ENCODE measurements around the gene NUP98. TPM values are rescaled to one million over a fixed set of nuclear protein-coding genes. Genes with fewer than 3 reads are reported as not detected.

NUP98 gene
- total and polyA plus RNA-seq, 2 donors (not counting 3 experiments of a cell fraction or from before 2014, with no cell fraction given), result 92.7 to 169 TPM

DNA sequence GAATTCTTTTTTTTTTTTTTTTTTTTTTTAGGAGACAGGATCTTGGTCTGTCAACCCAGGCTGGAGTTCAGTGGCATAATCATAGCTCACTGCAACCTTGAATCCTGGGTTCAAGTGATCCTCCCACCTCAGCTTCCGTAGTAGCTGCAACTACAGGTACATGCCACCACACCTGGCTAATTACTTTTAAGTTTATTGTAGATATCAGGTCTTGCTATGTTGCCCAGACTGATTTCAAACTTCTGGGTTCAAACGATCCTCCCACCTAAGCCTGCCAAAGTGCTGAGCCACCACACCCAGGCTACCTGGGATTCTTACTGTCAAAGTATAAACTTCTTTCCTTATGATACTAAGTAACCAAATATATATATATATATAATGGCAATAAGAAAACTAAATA, 75.3 kb downstream of the NUP98 start:
- Histone ChIP-seq H3K9me1 (replicated peaks; ENCODE audit: control insufficient read depth, extremely low read depth, insufficient read depth, low read length) (no peaks in the 10 kb centered on the region), H3K4me3 (replicated peaks in 1 of 3; ENCODE audit: insufficient read depth in 1 of 3, low read depth in 1 of 3, low read length in 3 of 3) (no peak overlapping the region), H3K79me2 (ENCODE audit: control insufficient read depth, insufficient read depth, low read length) (no peaks in the 10 kb centered on the region), H4K20me1 (replicated peaks; ENCODE audit: control insufficient read depth, extremely low read depth, insufficient read depth, low read length) (no peaks in the 10 kb centered on the region), H3K27me3 (ENCODE audit: control insufficient read depth in 2 of 2, insufficient read depth in 2 of 2, low read length in 2 of 2) (no peaks in the 10 kb centered on the region), H3K27ac (ENCODE audit: insufficient read depth, low read depth, low read length) (no peak overlapping the region), H3K4me1 (ENCODE audit: control insufficient read depth, extremely low read depth, insufficient read depth, low read length) (peaks cover 4% of the 10 kb centered on the region), H3K9ac (replicated peaks; ENCODE audit: extremely low read depth, insufficient read depth, low read length) (no peak overlapping the region), H3K9me3 (replicated peaks; ENCODE audit: control insufficient read depth, insufficient read depth, low read length) (no peaks in the 10 kb centered on the region), H2AFZ (ENCODE audit: low read depth, low read length) (no peak overlapping the region), H3K4me2 (ENCODE audit: insufficient read depth, low read length) (no peak overlapping the region), H3K36me3 (ENCODE audit: control insufficient read depth in 2 of 2, extremely low read depth in 1 of 2, insufficient read depth in 2 of 2, low read length in 2 of 2) (peaks cover 19 to 37% of the 10 kb centered on the region in 2 experiments)
- ChIA-PET CTCF (interaction anchor here (0.7 to 1.1 kb wide), 3 partner anchors 10 to 87 kb away, joined by 3 to 5 read pairs (median 3); no protein-coding TSS in a partner anchor), POLR2A (no interaction called here)
- intact Hi-C loops (cut with micrococcal nuclease) (no loop called here), dilution Hi-C loops (cut with MboI; ENCODE audit: extremely low pct_ligation_motif_present, low sequenced_read_pairs) (no loop called here)
- no peak for TF ChIP-seq POLR2A (IDR thresholded peaks at IDR 0.05; ENCODE audit: low read depth, low read length)
- FAIRE-seq (no peak), DNase-seq (ENCODE audit: low read depth, low spot score) (no peak)
- no TSS peak for BruUV-seq (replicated peaks)

DNA sequence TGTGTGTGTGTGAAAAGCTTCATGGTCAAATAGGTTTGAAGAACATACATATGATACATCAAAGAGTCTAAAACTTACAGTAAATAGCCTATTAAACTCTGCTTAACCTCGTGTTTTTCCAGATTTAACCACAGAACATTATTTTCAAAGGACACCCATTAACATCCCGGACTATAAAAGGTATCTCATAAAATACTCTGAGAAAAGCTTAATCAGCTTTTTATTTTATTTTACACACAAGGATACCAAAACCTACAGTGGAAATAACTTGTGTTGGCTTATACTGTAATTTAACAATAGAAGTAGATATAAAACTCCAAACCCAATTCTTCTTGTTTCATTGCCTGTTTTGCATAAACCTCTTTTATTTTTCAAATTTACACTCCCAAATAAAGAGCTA, 76.4 kb downstream of the NUP98 start:
- Histone ChIP-seq H3K27ac (ENCODE audit: insufficient read depth, low read depth, low read length) (no peak overlapping the region), H3K79me2 (ENCODE audit: control insufficient read depth, insufficient read depth, low read length) (no peaks in the 10 kb centered on the region), H4K20me1 (replicated peaks; ENCODE audit: control insufficient read depth, extremely low read depth, insufficient read depth, low read length) (no peaks in the 10 kb centered on the region), H3K9me1 (replicated peaks; ENCODE audit: control insufficient read depth, extremely low read depth, insufficient read depth, low read length) (no peaks in the 10 kb centered on the region), H3K9ac (replicated peaks; ENCODE audit: extremely low read depth, insufficient read depth, low read length) (no peak overlapping the region), H3K4me3 (replicated peaks in 1 of 3; ENCODE audit: insufficient read depth in 1 of 3, low read depth in 1 of 3, low read length in 3 of 3) (no peak overlapping the region), H3K27me3 (ENCODE audit: control insufficient read depth in 2 of 2, insufficient read depth in 2 of 2, low read length in 2 of 2) (no peaks in the 10 kb centered on the region), H3K36me3 (ENCODE audit: control insufficient read depth in 2 of 2, extremely low read depth in 1 of 2, insufficient read depth in 2 of 2, low read length in 2 of 2) (peaks cover 21 to 35% of the 10 kb centered on the region in 2 experiments), H3K9me3 (replicated peaks; ENCODE audit: control insufficient read depth, insufficient read depth, low read length) (no peaks in the 10 kb centered on the region), H3K4me2 (ENCODE audit: insufficient read depth, low read length) (no peak overlapping the region), H3K4me1 (ENCODE audit: control insufficient read depth, extremely low read depth, insufficient read depth, low read length) (peaks cover 4% of the 10 kb centered on the region), H2AFZ (ENCODE audit: low read depth, low read length) (no peak overlapping the region)
- FAIRE-seq (no peak), DNase-seq (ENCODE audit: low read depth, low spot score) (no peak)
- intact Hi-C loops (cut with micrococcal nuclease) (no loop called here), dilution Hi-C loops (cut with MboI; ENCODE audit: extremely low pct_ligation_motif_present, low sequenced_read_pairs) (no loop called here)
- TF ChIP-seq, protein P1, sequence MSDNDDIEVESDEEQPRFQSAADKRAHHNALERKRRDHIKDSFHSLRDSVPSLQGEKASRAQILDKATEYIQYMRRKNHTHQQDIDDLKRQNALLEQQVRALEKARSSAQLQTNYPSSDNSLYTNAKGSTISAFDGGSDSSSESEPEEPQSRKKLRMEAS (IDR thresholded peaks at IDR 0.05; ENCODE audit: insufficient read depth, insufficient read length), result no peak
- no peak for TF ChIP-seq FOS (IDR thresholded peaks at IDR 0.05; ENCODE audit: borderline replicate concordance, insufficient read depth, low read length)
- TF ChIP-seq POLR2A (IDR thresholded peaks at IDR 0.05; ENCODE audit: low read depth, low read length), result no peak
- no peak for TF ChIP-seq EZH2 (IDR thresholded peaks at IDR 0.05; ENCODE audit: borderline replicate concordance, low read depth, low read length, severe bottlenecking)
- TF ChIP-seq GATA2 (IDR thresholded peaks at IDR 0.05; ENCODE audit: insufficient read depth, insufficient read length, low read depth, low read length), result no peak
- TF ChIP-seq JUN (IDR thresholded peaks at IDR 0.05; ENCODE audit: borderline replicate concordance, insufficient read depth, insufficient read length, low read depth), result no peak
- TF ChIP-seq POLR2AphosphoS5 (IDR thresholded peaks at IDR 0.05; ENCODE audit: insufficient read depth, low read depth, low read length), result no peak
- TF ChIP-seq MYC (IDR thresholded peaks at IDR 0.05; ENCODE audit: low read depth, low read length), result no peak
- TF ChIP-seq, protein P2, sequence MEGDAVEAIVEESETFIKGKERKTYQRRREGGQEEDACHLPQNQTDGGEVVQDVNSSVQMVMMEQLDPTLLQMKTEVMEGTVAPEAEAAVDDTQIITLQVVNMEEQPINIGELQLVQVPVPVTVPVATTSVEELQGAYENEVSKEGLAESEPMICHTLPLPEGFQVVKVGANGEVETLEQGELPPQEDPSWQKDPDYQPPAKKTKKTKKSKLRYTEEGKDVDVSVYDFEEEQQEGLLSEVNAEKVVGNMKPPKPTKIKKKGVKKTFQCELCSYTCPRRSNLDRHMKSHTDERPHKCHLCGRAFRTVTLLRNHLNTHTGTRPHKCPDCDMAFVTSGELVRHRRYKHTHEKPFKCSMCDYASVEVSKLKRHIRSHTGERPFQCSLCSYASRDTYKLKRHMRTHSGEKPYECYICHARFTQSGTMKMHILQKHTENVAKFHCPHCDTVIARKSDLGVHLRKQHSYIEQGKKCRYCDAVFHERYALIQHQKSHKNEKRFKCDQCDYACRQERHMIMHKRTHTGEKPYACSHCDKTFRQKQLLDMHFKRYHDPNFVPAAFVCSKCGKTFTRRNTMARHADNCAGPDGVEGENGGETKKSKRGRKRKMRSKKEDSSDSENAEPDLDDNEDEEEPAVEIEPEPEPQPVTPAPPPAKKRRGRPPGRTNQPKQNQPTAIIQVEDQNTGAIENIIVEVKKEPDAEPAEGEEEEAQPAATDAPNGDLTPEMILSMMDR (IDR thresholded peaks at IDR 0.05; ENCODE audit: extremely low read depth in 1 of 2, insufficient read depth in 1 of 2, low read depth in 1 of 2, low read length in 2 of 2), result no peak
- ChIA-PET CTCF (interaction anchor here (0.9 kb wide), 1 partner anchor 12 kb away, joined by 3 read pairs; no protein-coding TSS in a partner anchor), POLR2A (interaction anchor here (0.5 kb wide), 1 partner anchor 60 kb away, joined by 8 read pairs; no protein-coding TSS in a partner anchor)
- BruUV-seq (replicated peaks), result no TSS peak

Data from endothelial cell of umbilical vein (primary cell).